ENCODE data around the gene PCGF2.

Gene PCGF2

GRCh38 chr17:38716368-38717005 lies 31.6 kb downstream of the PCGF2 start:
- no peak for DNase-seq

- no peak for DNase-seq
Measured at GRCh38 chr17:38715216-38715943, 32.8 kb downstream of the PCGF2 start.

- no peak for DNase-seq
Measured at GRCh38 chr17:38713456-38714075, 34.6 kb downstream of the PCGF2 start.

DNA sequence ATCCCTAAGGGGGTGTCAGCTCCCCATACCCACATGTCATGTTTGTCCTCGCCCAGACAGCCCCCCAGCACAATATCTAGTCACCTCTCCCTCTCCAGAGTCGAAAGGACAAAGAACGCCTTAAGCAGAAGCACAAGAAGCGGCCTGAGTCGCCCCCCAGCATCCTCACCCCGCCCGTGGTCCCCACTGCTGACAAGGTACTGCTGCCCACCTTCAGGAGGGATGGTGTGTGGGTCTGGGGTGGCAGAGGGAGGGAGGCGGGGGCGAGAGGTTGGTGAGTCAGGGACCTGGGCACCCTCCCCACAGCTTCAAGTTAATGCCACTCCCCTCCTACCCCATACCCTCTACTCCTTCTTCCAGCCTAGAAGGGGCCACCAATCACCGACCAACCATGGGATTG lies 35.5 kb downstream of the PCGF2 start:
- no peak for DNase-seq

DNA sequence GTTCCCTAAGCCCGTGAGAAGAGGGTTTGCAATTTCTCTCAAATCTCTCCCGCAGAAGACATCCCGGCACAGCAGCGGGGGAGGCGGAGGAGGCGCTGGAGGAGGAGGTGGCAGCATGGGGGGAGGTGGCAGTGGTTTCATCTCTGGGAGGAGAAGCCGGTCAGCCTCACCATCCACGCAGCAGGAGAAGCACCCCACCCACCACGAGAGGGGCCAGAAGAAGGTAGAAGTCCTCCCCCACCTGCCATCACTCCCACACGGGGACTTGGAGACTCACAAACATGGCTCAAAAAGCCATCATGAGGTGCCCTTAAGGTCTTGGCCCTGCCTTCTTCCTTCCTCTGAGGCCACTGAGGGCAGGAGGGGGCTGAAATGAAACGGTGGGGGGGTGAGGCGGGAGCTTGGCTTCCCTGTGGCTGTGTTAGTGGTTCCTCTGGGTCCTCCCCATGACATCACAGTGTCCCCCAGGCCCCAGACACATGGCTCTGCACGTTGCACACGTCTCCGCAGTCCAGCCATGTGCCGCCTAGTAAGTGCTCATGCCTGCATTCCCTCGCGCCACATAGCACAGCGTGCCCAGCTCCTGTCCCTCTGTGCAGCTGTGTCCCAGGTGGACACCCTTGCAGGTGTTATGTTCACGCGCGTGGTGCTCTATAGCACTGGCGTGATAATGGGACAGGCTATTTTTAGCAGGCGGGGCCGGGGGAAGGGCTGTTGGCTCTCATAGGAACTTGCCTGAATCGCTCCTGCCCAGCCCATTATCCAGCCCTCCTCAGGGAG lies 36.2 kb downstream of the PCGF2 start:
- no peak for DNase-seq

DNA sequence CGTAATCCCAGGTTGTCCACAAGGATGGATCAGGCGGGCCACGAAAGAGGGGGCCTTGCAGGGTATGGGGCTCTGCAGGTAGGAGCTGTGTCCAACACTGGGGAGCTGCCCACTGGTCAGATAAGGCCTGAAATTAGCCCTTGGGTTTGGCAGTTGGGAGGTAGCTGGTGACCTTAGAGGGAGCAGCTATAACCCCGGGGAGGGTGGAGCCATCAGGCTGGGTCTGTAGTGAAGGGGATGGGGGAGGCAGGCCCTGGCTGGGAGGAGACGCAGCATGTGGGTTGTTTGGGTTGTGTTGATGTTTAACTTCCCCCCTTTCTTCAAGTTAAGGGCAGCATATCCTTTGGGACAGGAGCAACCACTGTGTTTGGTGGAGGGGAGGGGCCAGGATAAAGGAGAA lies 37.2 kb downstream of the PCGF2 start:
- DNase-seq, result no peak

DNA sequence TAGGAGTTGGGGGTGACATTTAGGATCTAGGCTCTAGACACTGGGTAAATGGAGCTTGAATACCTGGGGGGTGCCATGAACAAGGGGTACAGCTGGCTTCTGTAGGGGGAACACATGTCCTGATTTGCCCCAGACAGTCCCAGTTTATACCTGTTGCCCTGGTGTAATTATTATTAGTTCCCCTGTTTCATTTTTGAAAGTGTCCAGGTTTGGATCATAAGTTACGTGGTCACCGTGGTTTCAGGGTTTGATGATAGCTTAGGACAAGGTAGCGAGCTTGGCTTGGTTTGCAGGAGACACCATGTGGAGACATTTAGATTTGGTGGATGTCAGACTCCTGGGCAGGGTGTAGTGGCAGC lies 37.6 kb downstream of the PCGF2 start:
- no peak for DNase-seq

DNA sequence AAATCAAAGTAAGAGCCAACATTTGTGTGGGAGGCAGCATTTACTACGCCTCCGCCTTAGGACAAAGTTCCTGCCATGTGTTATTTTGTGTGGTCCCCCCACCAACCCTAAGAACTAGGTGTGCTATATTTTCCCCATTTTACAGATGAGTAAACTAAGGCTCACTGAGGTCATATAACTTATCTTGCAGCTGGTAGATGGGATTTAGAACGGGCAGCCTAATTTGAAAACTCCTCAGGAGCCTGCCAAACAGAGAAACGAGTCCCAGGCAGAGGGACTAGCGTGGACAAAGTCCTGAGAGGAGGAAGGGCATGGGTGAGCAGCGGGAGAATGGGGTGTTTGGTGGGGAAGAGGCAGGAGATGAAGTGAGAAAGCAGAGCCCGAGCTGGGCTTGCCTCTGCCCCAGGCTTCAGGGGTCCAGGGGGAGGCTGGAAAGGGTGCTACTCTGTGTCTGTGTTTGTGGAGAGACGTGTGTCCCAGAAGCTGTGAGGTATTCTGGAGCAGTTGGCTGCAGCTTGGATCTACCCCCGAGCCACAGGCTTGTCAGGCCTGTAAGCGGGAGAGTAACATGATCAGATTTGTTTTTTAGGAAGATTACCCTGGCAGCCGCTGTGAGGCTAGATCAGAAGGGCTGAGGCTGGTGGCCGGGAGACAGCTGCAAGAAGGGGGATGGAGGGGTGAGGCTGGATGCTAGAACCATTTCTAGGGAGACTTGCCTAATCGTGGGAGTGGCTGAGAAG lies 38.1 kb downstream of the PCGF2 start:
- no peak for DNase-seq

- no peak for DNase-seq
Measured at GRCh38 chr17:38709104-38709820, 38.9 kb downstream of the PCGF2 start.

- no peak for DNase-seq
Measured at GRCh38 chr17:38707678-38708351, 40.3 kb downstream of the PCGF2 start.

GRCh38 chr17:38706505-38707216 lies 41.5 kb downstream of the PCGF2 start:
- peak in 4 of 6 experiments; percentile 20 to 43 (median 24) for DNase-seq

DNA sequence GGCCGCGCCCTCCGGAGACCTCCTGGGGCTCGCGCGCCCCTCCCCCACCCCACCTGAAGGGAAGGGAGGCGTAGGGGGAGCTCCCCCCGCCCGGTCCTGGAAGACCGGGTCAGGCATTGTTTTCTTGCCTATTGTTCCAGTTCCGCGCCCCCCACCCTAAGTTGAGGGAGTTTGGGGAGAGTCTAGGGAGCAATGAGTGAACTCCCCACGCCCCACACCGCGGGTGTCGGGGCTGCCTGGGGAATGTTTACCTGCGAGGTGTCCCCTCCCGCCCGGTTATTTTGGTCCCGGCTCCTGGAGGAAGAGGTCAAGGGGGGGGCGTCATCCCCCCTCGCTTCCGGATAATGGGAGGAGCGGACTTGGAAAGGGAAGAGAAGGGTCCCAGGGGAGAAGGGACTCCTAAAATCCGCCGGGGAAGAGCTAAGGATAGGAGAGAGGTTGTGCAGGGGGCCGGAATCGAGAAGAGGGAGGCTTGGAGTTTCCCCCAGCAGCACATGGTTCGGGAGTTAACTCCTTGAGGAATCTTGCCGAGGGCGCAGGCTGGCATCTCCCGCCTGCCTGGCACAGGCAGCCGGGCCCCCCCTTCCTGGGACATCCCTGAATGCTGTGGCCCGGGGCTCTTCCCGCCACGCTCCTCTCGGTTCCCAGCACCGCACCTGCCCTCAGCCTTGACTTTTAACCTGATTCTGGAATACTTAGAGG lies 42.2 kb downstream of the PCGF2 start:
- peak in 4 of 6 experiments; percentile 27 to 59 (median 50) for DNase-seq

- peak in 2 of 6 experiments; percentile 53 to 61 for DNase-seq
Measured at GRCh38 chr17:38705523-38705802, 42.7 kb downstream of the PCGF2 start.

DNA sequence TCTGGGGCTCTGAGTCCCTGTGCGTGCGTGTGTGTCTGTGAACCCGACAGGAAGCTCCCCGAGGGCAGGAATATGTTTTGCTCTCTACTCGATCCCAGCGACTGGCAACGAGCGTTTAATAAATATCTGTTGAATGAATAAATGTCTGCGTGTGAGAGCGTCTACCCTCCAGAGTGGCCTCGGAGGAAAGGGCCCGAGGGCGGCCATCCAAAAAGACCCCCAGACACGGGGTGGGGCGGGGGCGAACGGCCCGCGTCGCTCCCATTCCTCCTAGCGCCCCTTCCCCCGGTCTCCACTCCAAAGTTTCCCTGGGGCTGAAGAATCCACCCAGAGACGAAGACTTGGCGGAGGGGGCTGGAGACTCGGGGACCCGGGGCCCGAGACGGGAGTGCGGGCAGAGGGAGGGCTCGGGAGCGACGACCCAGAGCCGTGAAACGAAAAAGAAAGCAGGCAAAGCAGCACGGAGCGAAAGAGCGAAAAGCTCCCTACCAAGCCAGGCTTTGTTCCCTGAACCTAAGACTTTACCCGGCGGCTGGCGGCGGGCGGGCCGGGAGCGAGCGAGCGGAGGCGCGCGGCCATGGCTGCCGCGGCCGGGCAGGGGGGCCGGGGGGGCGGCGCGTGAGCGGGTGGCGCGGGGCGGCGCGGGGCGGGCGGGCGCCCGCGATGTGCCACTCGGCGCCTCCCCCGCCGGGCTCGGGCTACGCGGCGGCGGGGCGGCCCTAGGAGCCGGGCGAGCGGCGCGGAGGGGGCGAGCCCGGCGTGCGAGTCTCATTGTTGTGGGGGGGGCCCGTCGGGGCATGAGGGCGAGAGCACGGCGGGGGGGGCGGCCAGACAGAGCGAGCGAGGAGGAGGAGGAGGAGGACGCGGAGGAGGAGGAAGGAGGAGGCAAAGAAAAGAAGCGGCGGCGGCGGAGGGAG lies 43.3 kb downstream of the PCGF2 start, which contains the start of gene MLLT6:
Gene MLLT6 (plus strand): TSS at position 668 of the 917 bp plus-strand sequence. CDS start 360 bp downstream, outside the sequence.
- DNase-seq, result peak; percentile 73 to 84 (median 78)

- peak; percentile 51 to 72 (median 62) for DNase-seq
Measured at GRCh38 chr17:38703742-38704605, 44.2 kb downstream of the PCGF2 start.

- DNase-seq, result peak in 2 of 6 experiments; percentile 31 to 57
Measured at GRCh38 chr17:38702916-38703741, 45.0 kb downstream of the PCGF2 start.
